Mammary epithelial cell (primary cell): ENCODE measurements around the gene PIGR.

Source experiments
- CTCF ChIP-seq, 2 donors: IDR thresholded peaks in 1 of 2; conservative IDR thresholded peaks in 1 of 2; 2 replicates each; pipeline ENCODE4 v1.5.1; 2011 to 2012; ENCODE audit warnings: inconsistent platforms in 2 of 2, low read length in 2 of 2, mild to moderate bottlenecking in 2 of 2, control low read depth in 1 of 2, low read depth in 1 of 2; ENCODE audit not compliant: insufficient read depth in 1 of 2; ENCODE audit errors: extremely low read depth in 1 of 2
- EZH2 ChIP-seq: IDR thresholded peaks from 2 replicates; pipeline ENCODE4 v1.6.1; 2012; ENCODE audit warnings: low read length, inconsistent platforms, borderline replicate concordance

DNA sequence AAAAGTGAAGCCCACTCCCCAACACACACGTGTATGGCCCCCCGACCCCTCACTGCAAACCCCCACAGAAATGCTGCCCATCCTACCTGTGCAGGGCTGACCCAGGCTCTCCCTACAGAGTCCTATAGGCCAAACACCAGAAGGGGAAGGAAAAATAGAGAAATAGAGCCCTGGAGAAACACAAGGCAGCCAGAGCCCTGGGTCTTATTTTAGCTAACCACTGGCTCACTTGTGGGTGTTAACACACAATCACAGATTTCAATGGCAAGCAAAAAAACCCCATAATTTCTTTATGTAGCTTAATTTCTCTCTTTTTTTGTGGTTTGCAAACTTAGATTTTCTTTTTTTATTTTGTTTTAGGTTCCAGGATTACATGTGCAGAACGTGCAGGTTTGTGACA lies 989 bp upstream of the PIGR start:
- TF ChIP-seq CTCF (conservative IDR thresholded peaks at IDR 0.05 in 1 of 2, IDR thresholded peaks at IDR 0.05 in 1 of 2; ENCODE audit: extremely low read depth in 1 of 2, insufficient read depth in 1 of 2, low read depth in 1 of 2, low read length in 2 of 2) (no peak), EZH2 (no peak)
